GM18505 (cell line): Measurements from ENCODE around the gene ALPK1.
"Not testable (repeated sequence)": the region's sequence is repeated elsewhere in the genome, so short reads cannot be mapped to it uniquely, and the experiment has no call there.

Experiments
- ATAC-seq: cut with Tn5 transposase; IDR thresholded peaks from one replicate; pipeline ENCODE4 v1.9.1; 2021; ENCODE audit not compliant: unreplicated experiment
- POLR2A ChIP-seq: IDR thresholded peaks from 4 replicates; pipeline ENCODE4 v1.6.1; 2011; ENCODE audit warnings: borderline replicate concordance; ENCODE audit not compliant: insufficient read depth, insufficient read length; ENCODE audit errors: extremely low read depth

Gene ALPK1

GRCh38 chr4:112299721-112300120 is 2.6 kb downstream of the ALPK1 start:
- ATAC-seq: no peak
- TF ChIP-seq POLR2A: no peak

GRCh38 chr4:112302320-112303274 is 5.4 kb downstream of the ALPK1 start:
- no peak for TF ChIP-seq POLR2A
- ATAC-seq: no peak

GRCh38 chr4:112305477-112305876 is 8.3 kb downstream of the ALPK1 start:
- ATAC-seq: not testable (repeated sequence)

- not testable (repeated sequence) for ATAC-seq
Measured at GRCh38 chr4:112309263-112309791, 12.2 kb downstream of the ALPK1 start.

GRCh38 chr4:112311516-112311915 is 14.3 kb downstream of the ALPK1 start:
- TF ChIP-seq POLR2A: no peak
- no peak for ATAC-seq

- no peak for TF ChIP-seq POLR2A
- peak; percentile 91 for ATAC-seq
Measured at GRCh38 chr4:112312610-112313239, 15.6 kb downstream of the ALPK1 start.

- no peak for TF ChIP-seq POLR2A
- no peak for ATAC-seq
Measured at GRCh38 chr4:112315446-112315845, 18.3 kb downstream of the ALPK1 start.

GRCh38 chr4:112316360-112316759 is 19.2 kb downstream of the ALPK1 start:
- no peak for ATAC-seq
- no peak for TF ChIP-seq POLR2A

GRCh38 chr4:112318239-112319142 is 21.3 kb downstream of the ALPK1 start:
- peak; percentile 93 for ATAC-seq
- no peak for TF ChIP-seq POLR2A

- no peak for ATAC-seq
- TF ChIP-seq POLR2A: no peak
Measured at GRCh38 chr4:112321776-112322684, 24.9 kb downstream of the ALPK1 start.

GRCh38 chr4:112322866-112323265 is 25.7 kb downstream of the ALPK1 start:
- ATAC-seq: no peak
- TF ChIP-seq POLR2A: no peak

GRCh38 chr4:112325530-112325929 is 28.4 kb downstream of the ALPK1 start:
- ATAC-seq: no peak

GRCh38 chr4:112327965-112328733 is 31.0 kb downstream of the ALPK1 start:
- no peak for TF ChIP-seq POLR2A
- ATAC-seq: peak; percentile 74

More at GRCh38 chr4:112325530-112325929, 28.4 kb downstream of the ALPK1 start:
- TF ChIP-seq POLR2A: no peak
